HS-27A (cell line): ENCODE measurements around the gene SLC16A3.

ENCODE experiments used
- DNase-seq: peaks from one replicate; pipeline ENCODE4 v3.0.0-alpha.2; 2012; ENCODE audit warnings: low read depth, missing footprints

The SLC16A3 gene

DNA sequence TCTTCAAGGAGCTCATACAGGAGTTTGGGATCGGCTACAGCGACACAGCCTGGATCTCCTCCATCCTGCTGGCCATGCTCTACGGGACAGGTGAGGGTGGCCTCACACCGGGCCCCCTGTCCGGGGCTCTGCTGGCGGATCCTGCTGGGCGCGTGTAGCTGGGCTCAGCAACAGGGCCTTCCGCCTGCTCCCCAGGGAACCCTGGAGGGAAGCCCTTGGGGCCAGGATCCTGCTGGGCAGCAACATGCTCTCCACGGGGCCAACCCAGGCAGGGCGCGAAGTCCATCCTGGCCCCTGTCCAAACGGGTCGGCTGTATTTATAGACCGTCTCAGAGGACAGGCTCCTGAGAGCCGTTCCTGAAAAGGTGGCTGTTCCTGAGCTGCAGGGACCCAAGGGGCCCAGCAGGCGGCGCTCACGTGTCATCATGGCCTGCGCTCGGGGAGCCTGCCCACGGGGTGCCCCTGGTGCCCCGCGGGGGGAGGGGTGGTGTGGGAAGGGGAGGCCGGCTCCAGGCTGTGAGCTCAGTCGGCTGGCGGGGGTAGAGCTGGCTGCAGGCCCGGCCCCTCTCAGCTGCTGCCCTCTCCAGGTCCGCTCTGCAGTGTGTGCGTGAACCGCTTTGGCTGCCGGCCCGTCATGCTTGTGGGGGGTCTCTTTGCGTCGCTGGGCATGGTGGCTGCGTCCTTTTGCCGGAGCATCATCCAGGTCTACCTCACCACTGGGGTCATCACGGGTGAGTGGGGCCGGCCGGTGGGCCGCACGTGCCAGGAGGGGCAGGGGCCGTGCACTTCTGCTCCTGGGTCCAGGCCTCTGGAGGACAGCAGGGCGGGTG is 7.5 kb downstream of the SLC16A3 start:
- DNase-seq: no peak

DNA sequence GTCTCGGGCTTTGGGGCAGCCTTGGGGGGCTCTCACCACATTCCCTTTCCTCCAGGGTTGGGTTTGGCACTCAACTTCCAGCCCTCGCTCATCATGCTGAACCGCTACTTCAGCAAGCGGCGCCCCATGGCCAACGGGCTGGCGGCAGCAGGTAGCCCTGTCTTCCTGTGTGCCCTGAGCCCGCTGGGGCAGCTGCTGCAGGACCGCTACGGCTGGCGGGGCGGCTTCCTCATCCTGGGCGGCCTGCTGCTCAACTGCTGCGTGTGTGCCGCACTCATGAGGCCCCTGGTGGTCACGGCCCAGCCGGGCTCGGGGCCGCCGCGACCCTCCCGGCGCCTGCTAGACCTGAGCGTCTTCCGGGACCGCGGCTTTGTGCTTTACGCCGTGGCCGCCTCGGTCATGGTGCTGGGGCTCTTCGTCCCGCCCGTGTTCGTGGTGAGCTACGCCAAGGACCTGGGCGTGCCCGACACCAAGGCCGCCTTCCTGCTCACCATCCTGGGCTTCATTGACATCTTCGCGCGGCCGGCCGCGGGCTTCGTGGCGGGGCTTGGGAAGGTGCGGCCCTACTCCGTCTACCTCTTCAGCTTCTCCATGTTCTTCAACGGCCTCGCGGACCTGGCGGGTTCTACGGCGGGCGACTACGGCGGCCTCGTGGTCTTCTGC is 8.4 kb downstream of the SLC16A3 start:
- DNase-seq: no peak

DNA sequence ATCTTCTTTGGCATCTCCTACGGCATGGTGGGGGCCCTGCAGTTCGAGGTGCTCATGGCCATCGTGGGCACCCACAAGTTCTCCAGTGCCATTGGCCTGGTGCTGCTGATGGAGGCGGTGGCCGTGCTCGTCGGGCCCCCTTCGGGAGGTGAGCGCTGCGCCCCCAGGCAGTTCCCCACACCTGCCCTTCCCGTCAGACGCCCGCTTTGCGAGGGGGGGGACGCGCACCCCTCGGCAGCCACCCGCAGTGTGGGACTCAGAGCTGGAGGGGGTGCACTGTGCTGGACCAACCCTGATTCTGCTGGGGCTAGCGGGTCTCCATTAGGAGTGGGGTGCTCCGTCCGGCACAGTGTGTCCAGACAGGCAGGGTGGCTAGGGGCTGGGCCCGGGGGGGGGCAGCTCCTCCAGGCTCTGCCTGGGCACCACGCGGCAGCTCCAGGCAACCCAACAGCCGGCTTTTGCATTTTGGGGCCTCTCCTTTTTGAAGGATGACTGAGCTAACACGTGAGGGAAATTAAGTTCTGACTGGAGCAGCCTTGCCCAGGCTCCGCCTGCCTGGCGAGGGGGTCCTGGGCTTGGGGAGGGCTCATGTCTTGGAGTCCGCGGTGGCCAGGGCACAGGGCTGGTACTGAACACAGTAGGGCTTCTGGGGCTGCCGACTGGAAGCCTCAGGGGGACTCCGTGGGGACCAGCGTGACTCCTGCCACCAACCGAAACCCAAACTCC is 9.1 kb downstream of the SLC16A3 start:
- no peak for DNase-seq

DNA sequence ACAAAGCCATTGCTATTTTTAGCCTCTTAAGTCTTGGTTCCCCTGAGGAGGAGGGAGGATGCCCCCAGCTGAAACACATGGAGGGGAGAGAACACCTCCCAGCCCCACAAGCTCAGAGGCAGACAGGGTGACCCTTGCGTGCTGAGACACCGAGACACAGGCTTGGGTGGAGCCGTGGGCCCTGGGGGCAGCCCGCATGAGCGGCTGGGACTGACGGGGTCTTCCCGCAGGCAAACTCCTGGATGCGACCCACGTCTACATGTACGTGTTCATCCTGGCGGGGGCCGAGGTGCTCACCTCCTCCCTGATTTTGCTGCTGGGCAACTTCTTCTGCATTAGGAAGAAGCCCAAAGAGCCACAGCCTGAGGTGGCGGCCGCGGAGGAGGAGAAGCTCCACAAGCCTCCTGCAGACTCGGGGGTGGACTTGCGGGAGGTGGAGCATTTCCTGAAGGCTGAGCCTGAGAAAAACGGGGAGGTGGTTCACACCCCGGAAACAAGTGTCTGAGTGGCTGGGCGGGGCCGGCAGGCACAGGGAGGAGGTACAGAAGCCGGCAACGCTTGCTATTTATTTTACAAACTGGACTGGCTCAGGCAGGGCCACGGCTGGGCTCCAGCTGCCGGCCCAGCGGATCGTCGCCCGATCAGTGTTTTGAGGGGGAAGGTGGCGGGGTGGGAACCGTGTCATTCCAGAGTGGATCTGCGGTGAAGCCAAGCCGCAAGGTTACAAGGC is 9.8 kb downstream of the SLC16A3 start:
- no peak for DNase-seq

DNA sequence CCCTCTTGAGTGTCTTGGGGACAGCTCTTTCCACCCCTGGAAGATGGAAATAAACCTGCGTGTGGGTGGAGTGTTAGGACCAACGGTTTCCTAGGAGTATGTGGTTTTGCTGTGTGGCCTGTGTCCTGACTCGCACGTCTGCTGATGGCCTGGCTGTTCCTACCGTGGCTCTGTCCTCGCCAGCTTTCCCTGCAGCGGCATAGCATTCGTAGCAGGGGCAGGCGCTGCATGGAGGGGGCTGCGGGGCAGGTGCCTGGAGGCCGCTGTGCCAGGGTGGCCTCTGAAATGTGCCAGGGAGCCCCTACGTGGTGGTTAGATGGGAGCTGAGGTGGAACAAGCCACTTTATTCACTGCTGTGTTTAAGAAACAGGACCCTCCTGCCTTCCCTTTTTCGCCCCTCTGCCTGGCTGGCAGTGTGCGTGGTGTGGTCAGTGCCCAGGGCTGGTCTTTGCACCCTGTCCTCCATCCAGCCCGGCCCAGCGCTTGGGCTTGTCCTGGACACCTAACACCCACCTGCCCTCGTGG is 10.6 kb downstream of the SLC16A3 start:
- no peak for DNase-seq

DNA sequence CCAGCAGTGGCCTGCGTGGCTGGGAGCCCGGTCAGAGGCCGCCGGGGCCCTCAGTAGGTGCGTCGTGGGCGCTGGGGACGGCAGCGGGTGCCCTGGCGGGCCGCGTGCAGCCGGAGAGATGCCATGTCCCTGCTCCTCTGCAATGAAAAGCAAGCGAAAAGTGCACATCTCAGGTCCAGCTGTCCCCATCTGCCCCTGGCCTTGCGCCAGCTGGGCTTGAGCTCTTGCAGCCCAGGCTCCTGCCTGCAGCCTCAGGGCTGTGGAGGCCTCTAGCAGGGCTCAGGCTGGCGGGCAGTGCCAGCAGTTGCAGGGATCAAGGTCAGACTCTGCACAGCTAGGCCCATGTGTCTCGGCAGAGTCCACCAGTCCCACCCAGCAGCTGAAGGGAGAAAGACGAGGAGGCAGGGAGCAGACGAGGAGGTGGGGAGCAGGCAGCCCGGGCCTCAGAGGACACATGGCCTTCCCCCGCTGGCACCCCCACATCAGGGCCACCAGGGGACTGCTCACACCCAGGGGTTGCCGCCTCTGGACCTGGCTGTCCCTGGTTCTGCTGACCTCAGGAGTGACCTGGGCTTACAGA is 11.2 kb downstream of the SLC16A3 start:
- DNase-seq: no peak

DNA sequence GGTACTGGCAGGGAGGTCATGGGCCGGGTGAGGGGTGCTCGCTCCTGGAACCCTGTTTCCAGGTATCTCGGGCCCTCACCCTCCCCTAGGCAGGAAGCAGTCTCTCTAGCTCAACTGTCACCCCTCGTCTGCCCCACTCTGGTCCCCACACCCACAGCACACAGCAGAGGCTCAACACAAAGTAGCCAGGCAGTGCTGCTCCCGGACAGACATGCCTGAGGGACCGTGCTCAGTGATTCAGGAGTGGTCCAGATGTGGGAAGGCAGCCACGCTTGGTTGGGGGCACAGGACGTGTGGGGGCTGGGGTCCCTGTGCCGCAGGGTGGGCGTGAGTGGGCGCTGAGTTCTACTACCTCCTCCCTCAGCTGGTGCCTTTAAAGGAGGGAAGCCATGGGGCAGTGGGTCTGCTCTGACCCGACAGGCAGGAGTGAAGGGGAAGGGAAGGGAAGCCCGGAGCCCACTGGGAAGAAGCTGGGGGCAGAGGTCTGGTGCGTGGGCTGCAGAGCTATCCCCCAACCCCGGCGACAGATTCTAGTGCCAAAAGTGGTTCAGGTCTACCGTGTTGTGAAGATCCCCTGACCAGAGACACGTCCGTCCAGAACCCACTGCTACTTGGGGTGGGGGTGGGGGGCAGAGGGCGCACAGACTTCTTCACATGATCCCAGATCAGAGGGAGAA is 11.8 kb downstream of the SLC16A3 start:
- no peak for DNase-seq

DNA sequence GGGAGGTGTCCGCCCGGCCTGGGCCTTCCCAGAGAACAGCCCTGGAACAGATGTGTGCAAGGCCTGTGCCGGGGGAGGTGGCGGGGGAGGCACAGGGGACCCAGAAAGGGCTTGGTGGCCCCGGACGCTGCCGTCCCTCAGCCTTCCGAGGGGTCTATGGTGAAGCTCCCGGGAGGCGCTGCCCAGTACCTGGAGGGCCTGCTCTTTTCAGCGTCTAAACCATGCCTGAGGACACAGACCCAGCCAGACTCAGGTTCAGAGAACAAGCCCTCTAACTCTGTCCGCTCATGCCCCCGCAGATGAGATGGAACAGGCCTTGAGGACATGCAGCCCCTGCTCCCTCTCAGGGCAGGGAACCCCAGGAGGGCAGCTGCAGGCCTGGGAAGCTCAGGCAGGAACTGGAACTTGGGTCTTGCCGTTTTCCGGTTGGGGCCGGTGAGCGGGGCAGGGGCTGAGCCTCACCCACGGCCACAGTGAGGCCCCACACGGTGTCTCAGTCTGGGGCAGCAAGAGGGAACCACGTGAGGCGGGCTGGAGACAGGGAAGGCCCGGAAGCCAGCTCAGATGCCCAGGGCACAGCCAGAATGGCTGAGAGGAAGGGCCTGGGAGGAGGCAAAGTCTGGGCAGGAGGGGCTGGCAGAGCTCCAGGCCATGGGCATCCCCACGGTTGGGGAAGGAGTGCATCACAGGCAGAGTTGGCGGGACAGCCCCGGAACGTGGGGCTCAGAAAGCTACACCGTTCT is 12.5 kb downstream of the SLC16A3 start:
- DNase-seq: no peak

DNA sequence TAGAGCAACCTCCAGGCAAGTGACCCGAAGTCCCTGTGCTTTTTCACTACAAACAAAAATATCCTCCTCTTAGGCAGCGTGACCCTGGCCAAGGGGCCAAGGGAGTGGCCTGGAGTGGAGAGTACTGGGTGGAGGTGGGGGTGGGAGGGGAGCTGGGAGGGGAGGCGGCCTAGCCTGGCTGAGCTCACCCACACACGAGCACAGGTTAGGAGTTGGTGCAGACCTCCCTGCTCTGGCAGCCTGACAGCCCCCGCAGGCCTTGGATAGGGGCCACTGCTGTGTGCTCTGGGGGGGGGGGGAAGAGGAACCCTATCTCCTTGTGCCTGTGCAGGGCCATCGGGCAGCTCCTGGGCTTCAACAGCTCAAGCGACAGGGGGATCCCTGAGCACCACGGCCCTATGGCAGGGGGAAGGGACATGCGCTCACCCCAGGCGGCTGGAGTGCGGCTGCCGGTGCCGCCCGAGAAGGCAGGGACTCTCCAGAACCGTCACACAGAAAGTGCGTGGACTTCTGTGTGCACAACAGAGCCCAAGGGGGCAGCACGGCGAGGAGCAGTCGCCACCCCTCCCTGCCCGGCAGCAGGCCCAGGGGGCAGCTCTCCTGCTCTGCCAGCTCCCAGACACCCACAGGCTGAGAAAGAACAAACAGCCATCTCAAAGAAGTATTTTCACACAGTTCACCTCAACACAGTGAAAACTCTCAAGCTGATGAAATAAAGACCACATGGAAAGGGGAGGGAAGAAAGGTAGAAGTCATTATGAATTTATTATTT is 13.3 kb downstream of the SLC16A3 start:
- no peak for DNase-seq

DNA sequence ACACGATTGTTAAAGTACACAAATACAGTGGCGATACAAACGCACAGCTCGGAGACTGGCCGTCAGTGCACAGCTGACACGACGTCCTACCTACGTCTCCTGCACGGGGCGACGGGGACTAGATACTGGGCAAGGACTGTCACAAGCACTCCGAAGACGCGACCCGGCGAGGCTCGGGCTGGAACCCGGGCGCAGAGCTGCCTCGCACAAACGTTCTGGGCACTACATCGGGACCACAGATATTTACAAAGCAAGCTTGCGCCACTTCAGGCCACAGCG is 13.8 kb downstream of the SLC16A3 start:
- no peak for DNase-seq

DNA sequence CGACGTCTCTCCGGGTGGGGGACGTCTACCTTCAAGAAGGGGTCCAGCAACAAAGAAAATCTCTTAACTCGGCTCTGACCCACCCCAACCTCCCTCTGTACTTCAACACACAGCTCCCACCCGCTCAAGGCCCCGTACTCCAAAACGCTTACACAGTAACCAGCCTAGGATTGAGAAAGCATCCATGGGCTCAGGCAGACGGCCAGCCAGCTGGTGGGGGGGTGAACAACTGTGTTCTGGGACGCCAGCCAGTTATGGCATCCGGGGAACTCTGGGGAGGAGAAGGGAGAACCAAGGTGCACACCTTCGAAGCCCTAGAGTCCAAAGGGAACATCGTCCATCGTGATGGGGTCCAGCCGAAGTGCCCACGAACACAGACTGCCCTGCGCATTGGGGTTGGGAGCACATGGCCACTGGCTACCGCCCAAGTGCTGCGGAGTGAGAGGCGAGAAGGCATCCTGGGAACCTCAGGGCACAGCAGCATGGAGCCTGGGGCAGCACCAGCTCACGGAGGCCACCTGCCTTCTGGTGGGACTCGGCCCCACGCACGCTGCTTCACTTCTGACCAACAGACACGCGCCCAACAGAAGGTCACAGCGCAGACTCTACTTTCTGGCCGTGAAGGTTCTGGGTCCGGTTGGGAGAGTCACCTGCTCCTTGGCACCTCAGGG is 14.3 kb downstream of the SLC16A3 start:
- DNase-seq: no peak

DNA sequence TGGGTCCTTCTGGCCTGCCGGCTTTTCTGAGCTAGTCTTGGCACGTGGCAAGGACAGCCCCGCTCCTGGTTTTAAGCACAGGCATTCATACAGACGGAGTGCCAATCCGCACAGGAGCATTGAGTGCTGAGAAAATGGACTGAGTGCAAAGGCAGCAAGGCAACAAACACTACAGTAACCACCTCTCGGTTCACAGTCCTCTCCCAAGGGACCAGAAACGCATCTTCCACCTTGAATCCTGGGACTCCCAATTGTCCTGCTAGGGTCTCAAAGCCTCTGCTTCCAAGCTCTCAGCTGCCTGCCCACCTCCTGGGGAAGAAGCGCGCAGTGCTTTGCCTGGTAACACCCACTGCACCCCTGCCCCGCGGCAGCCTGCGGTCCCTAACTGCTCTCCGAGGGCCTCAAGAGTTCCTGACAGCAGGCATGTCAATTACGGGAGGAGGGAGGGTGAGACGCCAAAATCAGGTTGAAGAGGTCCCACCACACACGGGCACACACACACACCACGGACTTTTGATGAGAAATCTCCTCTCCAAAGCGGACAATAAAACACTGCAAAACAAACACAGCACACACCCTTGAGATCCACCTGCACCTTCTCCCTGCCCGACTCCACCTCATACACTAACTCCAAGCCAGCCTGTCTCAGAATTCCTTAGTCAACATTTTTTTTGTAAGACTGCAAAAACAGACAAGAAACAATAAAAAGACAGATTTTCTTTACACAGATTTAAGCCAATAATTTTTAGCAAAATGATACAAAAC is 15.0 kb downstream of the SLC16A3 start:
- no peak for DNase-seq

DNA sequence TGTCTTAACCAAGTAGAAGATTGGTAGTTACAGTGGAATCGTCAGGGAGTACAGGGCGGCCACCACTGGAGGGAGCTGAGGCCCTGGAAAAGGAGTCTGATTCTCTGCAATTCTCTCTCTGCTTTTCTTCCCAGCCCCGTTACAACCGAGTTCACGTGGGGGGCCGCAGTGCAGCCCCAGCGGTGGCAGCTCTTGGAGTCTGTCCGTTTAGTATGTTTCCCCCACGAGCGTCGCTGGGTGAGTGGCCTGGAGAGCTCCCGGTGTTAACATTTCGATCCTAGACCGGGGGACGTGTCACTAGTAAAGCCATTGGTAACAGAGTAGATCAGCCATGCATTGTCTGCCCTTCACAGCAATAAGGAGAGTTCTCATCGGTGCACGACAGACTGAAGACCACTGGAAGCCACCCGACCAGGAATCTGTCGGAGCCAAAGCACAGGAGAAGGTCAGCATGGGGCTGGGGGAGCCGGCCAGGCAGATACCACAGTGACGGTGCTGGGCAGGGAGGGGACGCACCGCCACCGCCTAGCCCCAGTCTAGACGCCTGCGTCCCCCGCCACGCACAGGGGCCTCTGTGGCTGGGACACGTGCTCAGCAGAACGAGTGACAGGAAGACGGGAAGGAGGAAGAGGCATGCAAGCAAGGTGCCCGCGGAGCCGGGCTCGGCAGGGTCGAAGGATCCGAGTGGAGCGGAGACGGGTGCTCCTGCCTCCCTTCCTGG is 15.7 kb downstream of the SLC16A3 start:
- no peak for DNase-seq

DNA sequence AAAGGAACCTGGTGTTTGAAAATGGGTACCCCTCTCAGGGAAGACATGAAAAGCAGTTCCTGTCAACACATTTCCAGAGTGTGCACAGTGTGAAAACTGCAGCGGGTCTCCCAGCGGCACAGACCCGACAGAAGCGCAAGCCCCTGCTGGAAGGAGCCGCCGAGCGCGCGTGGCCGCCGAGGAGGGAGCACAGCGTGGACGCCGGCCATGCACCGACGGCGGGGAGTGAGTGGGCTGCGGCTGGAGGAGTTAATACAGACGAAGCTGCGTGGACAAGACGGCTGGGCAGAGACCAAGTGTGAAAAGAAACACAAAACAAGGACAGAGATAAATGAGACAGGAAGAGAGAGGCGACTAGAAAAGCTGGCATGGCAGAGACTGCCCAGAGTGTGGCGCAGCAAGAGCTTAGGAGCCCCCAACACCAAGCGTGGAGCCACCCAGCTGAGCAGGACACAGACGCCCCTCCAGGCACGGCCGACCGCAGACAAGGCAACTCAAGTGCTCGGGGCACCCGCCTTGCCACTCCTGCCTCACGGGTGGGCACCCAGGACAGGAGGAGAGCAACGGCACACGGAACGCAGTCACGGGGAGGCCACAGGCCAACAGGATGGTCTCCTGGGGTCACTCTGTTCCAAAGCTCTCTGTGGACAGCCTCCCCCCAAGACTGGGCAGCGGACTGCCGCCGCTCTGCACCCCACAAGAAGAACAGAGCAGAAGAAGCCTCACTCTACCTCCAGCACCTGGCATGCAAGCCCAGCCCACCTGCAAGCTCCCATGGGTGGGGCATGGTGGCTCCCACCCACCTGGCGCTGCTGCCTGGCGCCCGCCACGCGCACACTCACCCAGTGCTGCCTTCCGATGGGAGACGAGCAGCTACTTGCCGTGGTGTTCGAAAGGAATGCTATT is 16.5 kb downstream of the SLC16A3 start:
- no peak for DNase-seq

DNA sequence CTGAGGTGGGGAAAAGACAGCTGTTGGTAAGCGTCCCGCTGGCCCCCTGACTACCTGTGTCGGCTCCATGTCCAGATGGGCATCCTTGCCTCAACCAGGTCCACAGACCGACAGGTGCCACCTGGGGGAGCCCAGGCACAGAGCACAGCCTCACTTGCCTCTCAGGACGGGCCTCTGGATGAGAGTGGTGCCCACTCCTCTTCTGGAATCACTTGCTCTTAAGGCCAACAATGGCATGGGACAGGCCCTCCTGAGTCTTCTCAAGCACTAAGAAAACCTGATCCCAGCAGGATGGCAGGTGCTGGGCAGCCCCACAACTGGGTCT is 17.2 kb downstream of the SLC16A3 start:
- DNase-seq: no peak

DNA sequence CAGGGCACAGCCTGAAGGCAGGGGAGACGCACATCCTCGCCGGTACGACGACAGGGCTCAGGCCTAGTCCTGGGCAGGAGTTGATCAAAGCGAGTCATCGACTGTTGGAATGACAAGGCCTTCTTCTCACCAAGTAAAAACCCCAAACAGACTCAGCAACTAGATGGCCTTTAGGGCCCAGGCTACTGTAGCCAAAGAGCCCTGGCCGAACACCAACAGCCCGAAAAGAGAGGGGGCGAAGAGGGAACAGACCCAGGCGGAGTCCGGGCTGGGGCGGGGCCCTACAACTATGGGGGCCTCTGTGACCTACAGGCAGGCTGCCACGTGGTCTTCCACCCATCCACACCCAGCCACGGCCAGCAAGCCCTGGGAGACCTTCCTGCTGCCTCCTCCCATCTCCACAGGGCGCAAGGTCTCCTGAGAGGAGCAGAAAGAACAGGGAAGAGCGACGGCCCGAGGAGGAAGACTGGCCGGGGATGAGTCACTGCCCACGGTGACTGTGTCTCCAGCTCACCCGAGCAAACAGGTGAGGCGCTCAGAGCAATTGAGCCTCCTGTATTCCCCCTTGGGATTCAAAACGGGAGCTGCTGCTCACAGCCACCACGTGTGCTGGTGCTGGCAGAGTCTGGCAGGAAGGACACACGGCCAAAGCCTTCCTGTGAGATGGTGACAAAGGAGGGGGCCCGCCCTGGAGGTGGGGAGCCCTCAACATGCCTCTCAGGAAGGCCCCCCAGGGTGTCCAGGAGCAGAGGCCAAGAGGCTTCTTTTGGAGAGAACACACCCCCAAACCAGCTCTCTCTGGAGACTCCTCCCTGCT is 17.7 kb downstream of the SLC16A3 start:
- DNase-seq: no peak
